Epithelial cell of esophagus (primary cell): ENCODE measurements around the gene MAPRE3.

Source experiments
- DNase-seq: peaks from one replicate; pipeline ENCODE4 v3.0.0; 2010; ENCODE audit warnings: low read depth
- H3K4me3 ChIP-seq: 2 replicates; pipeline ENCODE4 v1.5.1; 2011; ENCODE audit warnings: mild to moderate bottlenecking, low read length, control low read depth
- CTCF ChIP-seq: IDR thresholded peaks from 2 replicates; pipeline ENCODE4 v1.5.1; 2011; ENCODE audit warnings: low read depth, mild to moderate bottlenecking, low read length, control low read depth, inconsistent platforms; ENCODE audit not compliant: insufficient read depth; ENCODE audit errors: missing control alignments

Gene MAPRE3

DNA sequence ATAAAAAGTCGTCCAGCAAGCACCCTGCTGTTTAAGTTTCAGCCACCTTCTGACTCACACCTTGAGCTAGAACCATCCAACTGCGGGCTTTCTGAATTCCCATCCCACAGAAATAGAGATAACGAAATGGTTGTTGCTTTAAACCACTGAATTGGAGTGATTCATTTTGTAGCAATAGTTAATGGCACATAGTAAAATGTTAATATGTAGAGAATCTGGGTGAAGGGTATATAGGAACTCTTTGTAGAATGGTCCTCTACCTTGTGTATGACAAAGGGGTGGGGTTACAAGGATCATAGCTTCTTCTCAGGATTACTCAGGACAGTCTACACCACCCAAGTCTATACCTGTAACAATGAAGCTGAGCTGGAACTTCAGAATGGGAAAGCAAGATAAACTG, 2.4 kb upstream of the MAPRE3 start:
- no peak for TF ChIP-seq CTCF
- DNase-seq = peak; percentile 16
- H3K4me3 ChIP-seq = no peak overlapping the region

GRCh38 chr2:26969077-26969844, 1.2 kb upstream of the MAPRE3 start:
- no peak for DNase-seq
- H3K4me3 ChIP-seq = no peak overlapping the region
- TF ChIP-seq CTCF = no peak

GRCh38 chr2:26970928-26971627, 641 bp downstream of the MAPRE3 start:
- peak; percentile 42 for DNase-seq
- no peak for TF ChIP-seq CTCF
- H3K4me3 ChIP-seq = peak overlapping the region; percentile 62

- TF ChIP-seq CTCF = no peak
- peak overlapping the region; percentile 4 for H3K4me3 ChIP-seq
- peak; percentile 46 for DNase-seq
These were observed 1.7 kb downstream of the MAPRE3 start for GRCh38 chr2:26971911-26972786.

DNA sequence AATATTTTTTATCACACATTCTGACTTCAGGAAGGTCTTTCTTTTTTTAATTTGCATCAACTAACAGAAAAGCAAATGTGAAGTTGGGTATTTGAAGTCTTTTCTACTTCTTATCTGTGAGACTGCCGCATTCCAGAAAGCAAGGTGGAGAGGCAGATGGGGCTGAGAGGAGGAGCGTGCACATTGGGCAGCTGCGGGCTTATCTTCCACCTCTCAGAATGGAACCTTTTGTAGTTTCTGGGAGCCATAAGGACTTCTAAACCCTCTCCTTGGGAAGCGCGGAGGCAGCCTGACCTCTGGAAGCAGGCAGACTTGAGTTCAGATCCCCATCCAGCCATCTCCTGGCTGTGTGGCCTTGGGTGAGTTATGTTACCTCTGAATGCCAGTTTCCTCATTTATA, 3.9 kb downstream of the MAPRE3 start:
- no peak for DNase-seq
- H3K4me3 ChIP-seq = no peak overlapping the region
- no peak for TF ChIP-seq CTCF

DNA sequence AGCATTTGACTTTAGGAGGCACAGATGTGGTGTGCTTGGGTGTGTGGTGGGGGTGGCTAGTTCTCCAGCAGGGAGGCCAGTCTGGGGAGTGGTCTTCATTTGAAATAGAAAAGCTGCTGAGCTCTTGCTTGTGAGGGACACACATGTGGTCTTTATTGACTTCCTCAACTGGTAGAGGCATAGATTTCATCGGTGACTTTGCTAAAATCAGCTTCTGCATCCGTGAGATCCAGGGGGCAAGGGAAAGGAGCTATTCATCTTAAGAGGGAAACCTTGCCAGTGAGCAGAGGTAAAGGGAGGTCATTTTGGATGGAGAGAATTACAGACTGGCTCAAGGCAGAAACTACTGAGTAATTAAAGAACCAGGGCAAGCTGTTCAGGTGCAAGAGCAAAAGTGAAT, 4.7 kb downstream of the MAPRE3 start:
- DNase-seq = no peak
- no peak for TF ChIP-seq CTCF

More for the DNA sequence above, 4.7 kb downstream of the MAPRE3 start:
- no peak overlapping the region for H3K4me3 ChIP-seq
